ENCODE measurements around the gene ELOVL3.

GRCh38 chr10:102208311-102209035 lies 17.6 kb upstream of the ELOVL3 start:
- TF ChIP-seq POLR2A (IDR thresholded peaks at IDR 0.05) (no peak), CTCF (IDR thresholded peaks at IDR 0.05) (no peak)
